GM18498 (cell line): ENCODE results near the gene SLC37A1.

ENCODE experiments used
- ATAC-seq: cut with Tn5 transposase; IDR thresholded peaks from one replicate; pipeline ENCODE4 v1.9.1; 2021; ENCODE audit warnings: mild to moderate bottlenecking, moderate library complexity; ENCODE audit not compliant: unreplicated experiment

SLC37A1 gene

GRCh38 chr21:42478504-42478903 lies 35.1 kb upstream of the SLC37A1 start:
- no peak for ATAC-seq

- no peak for ATAC-seq
Measured at GRCh38 chr21:42479582-42479981, 34.1 kb upstream of the SLC37A1 start.

- no peak for ATAC-seq
Measured at GRCh38 chr21:42480736-42481135, 32.9 kb upstream of the SLC37A1 start.

- no peak for ATAC-seq
Measured at GRCh38 chr21:42481169-42481568, 32.5 kb upstream of the SLC37A1 start.

GRCh38 chr21:42484966-42485365 lies 28.7 kb upstream of the SLC37A1 start:
- no peak for ATAC-seq

- ATAC-seq, result no peak
Measured at GRCh38 chr21:42486072-42486471, 27.6 kb upstream of the SLC37A1 start.

GRCh38 chr21:42486531-42486930 lies 27.1 kb upstream of the SLC37A1 start:
- ATAC-seq, result no peak

GRCh38 chr21:42489006-42489563 lies 24.6 kb upstream of the SLC37A1 start:
- no peak for ATAC-seq

- no peak for ATAC-seq
Measured at GRCh38 chr21:42489991-42490390, 23.7 kb upstream of the SLC37A1 start.

GRCh38 chr21:42490720-42491119 lies 22.9 kb upstream of the SLC37A1 start:
- no peak for ATAC-seq

GRCh38 chr21:42491328-42491727 lies 22.3 kb upstream of the SLC37A1 start:
- ATAC-seq, result no peak

GRCh38 chr21:42492201-42492600 lies 21.5 kb upstream of the SLC37A1 start:
- no peak for ATAC-seq

GRCh38 chr21:42493109-42494060 lies 20.3 kb upstream of the SLC37A1 start:
- ATAC-seq, result no peak

GRCh38 chr21:42495027-42495426 lies 18.6 kb upstream of the SLC37A1 start:
- no peak for ATAC-seq

- ATAC-seq, result no peak
Measured at GRCh38 chr21:42495765-42496119, 17.9 kb upstream of the SLC37A1 start.

- peak; percentile 99 for ATAC-seq
Measured at GRCh38 chr21:42496120-42496838, 17.4 kb upstream of the SLC37A1 start, which contains the start of gene RSPH1. RSPH1 (minus strand) TSS chr21:42496224; CDS start chr21:42496186, 38 bp downstream.

- no peak for ATAC-seq
Measured at GRCh38 chr21:42496839-42497202, 16.8 kb upstream of the SLC37A1 start.

GRCh38 chr21:42498012-42498411 lies 15.6 kb upstream of the SLC37A1 start:
- no peak for ATAC-seq

GRCh38 chr21:42499444-42500112 lies 14.1 kb upstream of the SLC37A1 start:
- no peak for ATAC-seq

GRCh38 chr21:42500225-42500624 lies 13.4 kb upstream of the SLC37A1 start:
- ATAC-seq, result no peak

GRCh38 chr21:42500736-42501135 lies 12.9 kb upstream of the SLC37A1 start:
- no peak for ATAC-seq
